Ovary (tissue), 3 donors: ENCODE measurements around the gene BORCS5.

Experiments used
- POLR2A ChIP-seq: fragments of 450-650 bp; IDR thresholded peaks from one replicate; pipeline ENCODE4 v1.6.1; 2017; ENCODE audit warnings: antibody characterized with exemption, mild to moderate bottlenecking, moderate library complexity
- TF ChIP-seq, protein P1 (sequence below), 3 donors: fragments of 450-650 bp in 2 of 3; fragments of 200-600 bp in 1 of 3; IDR thresholded peaks; one replicate each; pipeline versions ENCODE4 v1.5.1 to v1.8.0; 2016 to 2022; ENCODE audit warnings: antibody characterized with exemption in 3 of 3, mild to moderate bottlenecking in 1 of 3
- donor health status: DM: no; HTN: no; CAD: no.

DNA sequence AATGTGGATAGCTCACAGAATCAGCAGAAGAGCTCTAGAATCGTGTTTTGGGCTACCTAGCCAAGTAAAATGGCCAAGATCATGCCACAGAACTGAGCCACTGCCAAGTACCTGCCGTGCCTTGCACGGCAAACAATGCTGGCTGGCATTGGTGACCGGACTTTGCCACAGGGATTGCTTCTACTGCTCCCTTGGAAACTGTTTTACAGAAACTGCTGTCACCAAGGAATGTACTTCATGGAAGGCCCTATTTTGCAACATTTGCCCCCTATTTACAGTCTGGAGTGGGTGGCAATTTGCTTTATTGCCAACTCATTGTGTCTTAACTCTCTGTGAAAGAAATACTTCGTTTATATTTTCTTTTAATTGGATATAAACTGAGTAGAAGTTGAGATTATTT lies 49.0 kb downstream of the BORCS5 start:
- TF ChIP-seq, protein P1, sequence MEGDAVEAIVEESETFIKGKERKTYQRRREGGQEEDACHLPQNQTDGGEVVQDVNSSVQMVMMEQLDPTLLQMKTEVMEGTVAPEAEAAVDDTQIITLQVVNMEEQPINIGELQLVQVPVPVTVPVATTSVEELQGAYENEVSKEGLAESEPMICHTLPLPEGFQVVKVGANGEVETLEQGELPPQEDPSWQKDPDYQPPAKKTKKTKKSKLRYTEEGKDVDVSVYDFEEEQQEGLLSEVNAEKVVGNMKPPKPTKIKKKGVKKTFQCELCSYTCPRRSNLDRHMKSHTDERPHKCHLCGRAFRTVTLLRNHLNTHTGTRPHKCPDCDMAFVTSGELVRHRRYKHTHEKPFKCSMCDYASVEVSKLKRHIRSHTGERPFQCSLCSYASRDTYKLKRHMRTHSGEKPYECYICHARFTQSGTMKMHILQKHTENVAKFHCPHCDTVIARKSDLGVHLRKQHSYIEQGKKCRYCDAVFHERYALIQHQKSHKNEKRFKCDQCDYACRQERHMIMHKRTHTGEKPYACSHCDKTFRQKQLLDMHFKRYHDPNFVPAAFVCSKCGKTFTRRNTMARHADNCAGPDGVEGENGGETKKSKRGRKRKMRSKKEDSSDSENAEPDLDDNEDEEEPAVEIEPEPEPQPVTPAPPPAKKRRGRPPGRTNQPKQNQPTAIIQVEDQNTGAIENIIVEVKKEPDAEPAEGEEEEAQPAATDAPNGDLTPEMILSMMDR (IDR thresholded peaks at IDR 0.05) = no peak
- TF ChIP-seq POLR2A = no peak
